ENCODE data around the gene ENPP1.

Gene ENPP1

GRCh38 chr6:131778169-131778568 lies 29.7 kb upstream of the ENPP1 start:
- Histone ChIP-seq H2BK120ac (ENCODE audit: low read depth, low read length) (no peak overlapping the region), H3K56ac (ENCODE audit: low read length) (no peak overlapping the region), H3K4me3 (ENCODE audit: low read length) (no peak overlapping the region), H3K23ac (ENCODE audit: low read length) (no peak overlapping the region), H3K79me2 (ENCODE audit: control insufficient read depth, insufficient read depth, low read length) (no peaks in the 10 kb centered on the region), H2AK5ac (ENCODE audit: low read length) (no peak overlapping the region), H2BK5ac (ENCODE audit: low read length) (no peak overlapping the region), H3K27me3 (ENCODE audit: insufficient read depth, low read length, poor library complexity) (no peaks in the 10 kb centered on the region), H3K4ac (ENCODE audit: low read depth, low read length) (no peak overlapping the region), H3K36me3 (ENCODE audit: control insufficient read depth, insufficient read depth, low read length) (no peaks in the 10 kb centered on the region), H3K9ac (ENCODE audit: low read length) (no peak overlapping the region), H4K5ac (ENCODE audit: low read length) (no peak overlapping the region), H3K4me2 (ENCODE audit: low read length) (no peak overlapping the region), H3K79me1 (ENCODE audit: low read length) (no peaks in the 10 kb centered on the region), H3K27ac (ENCODE audit: low read depth, low read length) (no peak overlapping the region), H3K18ac (ENCODE audit: low read length) (no peak overlapping the region), H4K8ac (ENCODE audit: low read depth, low read length) (no peak overlapping the region), H2BK15ac (replicated peaks; ENCODE audit: low read depth) (no peak overlapping the region), H3K4me1 (ENCODE audit: control insufficient read depth, low read depth, low read length) (peaks cover 2% of the 10 kb centered on the region)
- DNase-seq = no peak
- 100% methylated on average over 1 of the region's 1 CpG for WGBS (ENCODE audit: extremely low coverage, insufficient coverage, low lambda C conversion rate)

DNA sequence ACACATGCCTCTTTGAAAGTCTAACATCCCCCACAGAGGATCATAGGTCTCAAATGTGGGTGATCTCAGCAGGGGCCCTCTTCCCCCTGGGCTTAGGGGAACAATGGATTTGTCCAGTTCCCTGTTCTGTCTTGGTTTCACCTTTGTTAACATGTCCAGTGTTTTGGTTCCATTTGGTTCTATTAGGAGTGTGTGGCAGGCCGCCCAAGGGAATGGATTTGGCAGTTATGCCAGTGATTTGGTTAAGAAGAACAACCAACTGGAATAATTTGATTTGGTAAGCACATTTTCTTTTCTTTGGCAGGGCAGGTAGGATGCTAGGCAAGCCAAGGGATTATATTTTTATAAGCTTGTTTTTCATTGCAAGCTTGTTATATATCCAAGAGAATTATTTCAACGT lies 28.5 kb upstream of the ENPP1 start:
- no peaks in the 10 kb centered on the region for H3K79me2 ChIP-seq (ENCODE audit: control insufficient read depth, insufficient read depth, low read length)
- H3K27ac ChIP-seq (ENCODE audit: low read depth, low read length) = no peak overlapping the region
- H2AK5ac ChIP-seq (ENCODE audit: low read length) = no peak overlapping the region
- no peak overlapping the region for H3K9ac ChIP-seq (ENCODE audit: low read length)
- H3K36me3 ChIP-seq (ENCODE audit: control insufficient read depth, insufficient read depth, low read length) = no peaks in the 10 kb centered on the region
- WGBS (ENCODE audit: extremely low coverage, insufficient coverage, low lambda C conversion rate) = no CpG with 5 or more reads among the region's 2 CpGs
- H3K4me2 ChIP-seq (ENCODE audit: low read length) = no peak overlapping the region
- no peaks in the 10 kb centered on the region for H3K4me1 ChIP-seq (ENCODE audit: control insufficient read depth, low read depth, low read length)
- no peak overlapping the region for H3K18ac ChIP-seq (ENCODE audit: low read length)
- H4K5ac ChIP-seq (ENCODE audit: low read length) = no peak overlapping the region
- H3K23ac ChIP-seq (ENCODE audit: low read length) = no peak overlapping the region
- no peak overlapping the region for H3K4me3 ChIP-seq (ENCODE audit: low read length)
- no peaks in the 10 kb centered on the region for H3K79me1 ChIP-seq (ENCODE audit: low read length)
- no peak overlapping the region for H4K8ac ChIP-seq (ENCODE audit: low read depth, low read length)
- H3K4ac ChIP-seq (ENCODE audit: low read depth, low read length) = no peak overlapping the region
- no peak overlapping the region for H2BK15ac ChIP-seq (replicated peaks; ENCODE audit: low read depth)
- H3K27me3 ChIP-seq (ENCODE audit: insufficient read depth, low read length, poor library complexity) = no peaks in the 10 kb centered on the region
- H3K56ac ChIP-seq (ENCODE audit: low read length) = no peak overlapping the region
- H2BK5ac ChIP-seq (ENCODE audit: low read length) = no peak overlapping the region
- H2BK120ac ChIP-seq (ENCODE audit: low read depth, low read length) = no peak overlapping the region
- no peak for DNase-seq

DNA sequence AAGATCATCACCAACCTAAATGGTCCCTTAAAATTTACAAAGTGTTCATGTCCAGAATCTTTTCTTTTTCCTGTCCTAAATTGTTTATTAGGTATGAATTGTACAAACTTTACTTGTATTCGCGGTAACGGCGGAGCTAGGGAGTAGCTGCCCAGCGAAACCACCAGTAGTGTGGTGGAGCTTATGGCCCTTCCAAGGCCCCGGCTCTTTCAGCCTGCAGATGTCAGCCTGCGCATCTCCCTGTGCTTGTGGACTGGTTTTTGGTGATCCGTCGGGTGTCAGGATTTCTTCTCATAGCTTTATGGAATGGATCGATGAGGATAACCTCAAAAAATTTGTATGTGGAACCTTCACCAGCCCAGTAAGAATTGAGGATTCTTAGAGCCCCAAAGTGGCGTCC lies 27.2 kb upstream of the ENPP1 start:
- Histone ChIP-seq H2BK15ac (replicated peaks; ENCODE audit: low read depth) (no peak overlapping the region), H3K79me1 (ENCODE audit: low read length) (no peaks in the 10 kb centered on the region)
- no CpG with 5 or more reads among the region's 11 CpGs for WGBS (ENCODE audit: extremely low coverage, insufficient coverage, low lambda C conversion rate)

DNA sequence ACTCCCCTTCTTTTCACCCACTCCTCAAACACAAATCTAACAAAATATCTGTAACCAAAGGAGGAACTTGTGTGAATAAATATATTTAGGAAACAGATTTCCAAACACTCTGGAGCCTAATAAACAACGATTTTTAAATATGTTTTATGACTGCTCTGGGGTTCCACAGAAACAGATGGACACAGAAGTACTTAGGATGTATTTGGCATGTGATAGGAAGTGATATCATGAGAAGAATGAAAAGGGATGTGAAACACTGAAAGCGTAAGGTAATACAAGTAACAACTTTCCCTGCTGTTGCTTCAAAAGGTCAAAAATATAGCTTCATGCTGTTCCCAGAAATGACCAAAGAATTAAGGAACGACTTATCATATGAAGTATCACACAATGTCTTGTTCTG lies 26.1 kb upstream of the ENPP1 start:
- WGBS (ENCODE audit: extremely low coverage, insufficient coverage, low lambda C conversion rate) = no CpG with 5 or more reads among the region's 3 CpGs
- Histone ChIP-seq H3K9ac (ENCODE audit: low read length) (no peak overlapping the region), H2BK5ac (ENCODE audit: low read length) (no peak overlapping the region), H3K4ac (ENCODE audit: low read depth, low read length) (no peak overlapping the region), H3K27ac (ENCODE audit: low read depth, low read length) (no peak overlapping the region), H4K5ac (ENCODE audit: low read length) (no peak overlapping the region), H2BK15ac (replicated peaks; ENCODE audit: low read depth) (no peak overlapping the region), H3K4me1 (ENCODE audit: control insufficient read depth, low read depth, low read length) (no peaks in the 10 kb centered on the region), H3K18ac (ENCODE audit: low read length) (no peak overlapping the region), H2BK120ac (ENCODE audit: low read depth, low read length) (no peak overlapping the region), H3K4me2 (ENCODE audit: low read length) (no peak overlapping the region), H3K36me3 (ENCODE audit: control insufficient read depth, insufficient read depth, low read length) (no peaks in the 10 kb centered on the region), H3K79me1 (ENCODE audit: low read length) (no peaks in the 10 kb centered on the region), H3K23ac (ENCODE audit: low read length) (no peak overlapping the region), H3K56ac (ENCODE audit: low read length) (no peak overlapping the region), H3K4me3 (ENCODE audit: low read length) (no peak overlapping the region), H4K8ac (ENCODE audit: low read depth, low read length) (no peak overlapping the region), H3K79me2 (ENCODE audit: control insufficient read depth, insufficient read depth, low read length) (no peaks in the 10 kb centered on the region), H2AK5ac (ENCODE audit: low read length) (no peak overlapping the region), H3K27me3 (ENCODE audit: insufficient read depth, low read length, poor library complexity) (no peaks in the 10 kb centered on the region)
- no peak for DNase-seq

More for the DNA sequence above, 27.2 kb upstream of the ENPP1 start:
- Histone ChIP-seq H3K79me2 (ENCODE audit: control insufficient read depth, insufficient read depth, low read length) (no peaks in the 10 kb centered on the region), H3K4me1 (ENCODE audit: control insufficient read depth, low read depth, low read length) (no peaks in the 10 kb centered on the region), H3K9ac (ENCODE audit: low read length) (no peak overlapping the region), H4K5ac (ENCODE audit: low read length) (no peak overlapping the region), H3K27ac (ENCODE audit: low read depth, low read length) (no peak overlapping the region), H3K4me2 (ENCODE audit: low read length) (no peak overlapping the region), H3K4ac (ENCODE audit: low read depth, low read length) (no peak overlapping the region), H3K4me3 (ENCODE audit: low read length) (no peak overlapping the region), H3K36me3 (ENCODE audit: control insufficient read depth, insufficient read depth, low read length) (no peaks in the 10 kb centered on the region), H2BK120ac (ENCODE audit: low read depth, low read length) (no peak overlapping the region), H3K27me3 (ENCODE audit: insufficient read depth, low read length, poor library complexity) (no peaks in the 10 kb centered on the region), H3K23ac (ENCODE audit: low read length) (no peak overlapping the region), H4K8ac (ENCODE audit: low read depth, low read length) (no peak overlapping the region), H2AK5ac (ENCODE audit: low read length) (no peak overlapping the region), H2BK5ac (ENCODE audit: low read length) (no peak overlapping the region), H3K18ac (ENCODE audit: low read length) (no peak overlapping the region), H3K56ac (ENCODE audit: low read length) (no peak overlapping the region)
- no peak for DNase-seq

GRCh38 chr6:131782764-131783163 lies 25.1 kb upstream of the ENPP1 start:
- no CpG with 5 or more reads among the region's 1 CpG for WGBS (ENCODE audit: extremely low coverage, insufficient coverage, low lambda C conversion rate)
- Histone ChIP-seq H3K4me3 (ENCODE audit: low read length) (no peak overlapping the region), H3K79me1 (ENCODE audit: low read length) (no peaks in the 10 kb centered on the region)

GRCh38 chr6:131784561-131784960 lies 23.3 kb upstream of the ENPP1 start:
- Histone ChIP-seq H3K9ac (ENCODE audit: low read length) (no peak overlapping the region), H3K56ac (ENCODE audit: low read length) (no peak overlapping the region), H3K79me2 (ENCODE audit: control insufficient read depth, insufficient read depth, low read length) (no peaks in the 10 kb centered on the region), H2BK120ac (ENCODE audit: low read depth, low read length) (no peak overlapping the region), H3K4me2 (ENCODE audit: low read length) (no peak overlapping the region), H3K36me3 (ENCODE audit: control insufficient read depth, insufficient read depth, low read length) (no peaks in the 10 kb centered on the region), H2AK5ac (ENCODE audit: low read length) (no peak overlapping the region), H4K5ac (ENCODE audit: low read length) (no peak overlapping the region), H3K4me1 (ENCODE audit: control insufficient read depth, low read depth, low read length) (no peaks in the 10 kb centered on the region), H3K79me1 (ENCODE audit: low read length) (no peaks in the 10 kb centered on the region), H4K8ac (ENCODE audit: low read depth, low read length) (no peak overlapping the region), H3K4ac (ENCODE audit: low read depth, low read length) (no peak overlapping the region), H2BK5ac (ENCODE audit: low read length) (no peak overlapping the region), H2BK15ac (replicated peaks; ENCODE audit: low read depth) (no peak overlapping the region), H3K18ac (ENCODE audit: low read length) (no peak overlapping the region), H3K27ac (ENCODE audit: low read depth, low read length) (no peak overlapping the region), H3K27me3 (ENCODE audit: insufficient read depth, low read length, poor library complexity) (no peaks in the 10 kb centered on the region), H3K23ac (ENCODE audit: low read length) (no peak overlapping the region), H3K4me3 (ENCODE audit: low read length) (no peak overlapping the region)
- DNase-seq = no peak
- no CpG with 5 or more reads among the region's 1 CpG for WGBS (ENCODE audit: extremely low coverage, insufficient coverage, low lambda C conversion rate)

More at GRCh38 chr6:131782764-131783163, 25.1 kb upstream of the ENPP1 start:
- H3K56ac ChIP-seq (ENCODE audit: low read length) = no peak overlapping the region
- no peaks in the 10 kb centered on the region for H3K79me2 ChIP-seq (ENCODE audit: control insufficient read depth, insufficient read depth, low read length)
- no peak overlapping the region for H3K4ac ChIP-seq (ENCODE audit: low read depth, low read length)
- no peak overlapping the region for H4K8ac ChIP-seq (ENCODE audit: low read depth, low read length)
- no peak overlapping the region for H3K18ac ChIP-seq (ENCODE audit: low read length)
- no peak overlapping the region for H3K23ac ChIP-seq (ENCODE audit: low read length)
- H3K4me1 ChIP-seq (ENCODE audit: control insufficient read depth, low read depth, low read length) = no peaks in the 10 kb centered on the region
- no peaks in the 10 kb centered on the region for H3K27me3 ChIP-seq (ENCODE audit: insufficient read depth, low read length, poor library complexity)
- no peak overlapping the region for H2AK5ac ChIP-seq (ENCODE audit: low read length)
- H2BK120ac ChIP-seq (ENCODE audit: low read depth, low read length) = no peak overlapping the region
- H3K27ac ChIP-seq (ENCODE audit: low read depth, low read length) = no peak overlapping the region
- no peak overlapping the region for H2BK15ac ChIP-seq (replicated peaks; ENCODE audit: low read depth)
- H3K4me2 ChIP-seq (ENCODE audit: low read length) = no peak overlapping the region
- peak; percentile 57 for DNase-seq
- H3K9ac ChIP-seq (ENCODE audit: low read length) = no peak overlapping the region
- H2BK5ac ChIP-seq (ENCODE audit: low read length) = no peak overlapping the region
- H4K5ac ChIP-seq (ENCODE audit: low read length) = no peak overlapping the region
- H3K36me3 ChIP-seq (ENCODE audit: control insufficient read depth, insufficient read depth, low read length) = no peaks in the 10 kb centered on the region

All from mesendoderm (in vitro differentiated cells).